Mucosa of rectum (tissue), 2 donors: ENCODE results near the gene FIBIN.
"Not testable (repeated sequence)": the region's sequence is repeated elsewhere in the genome, so short reads cannot be mapped to it uniquely, and the experiment has no call there.

Experiments used
- H3K27ac ChIP-seq, 2 donors: one replicate each; pipeline ENCODE4 v1.7.0; 2013; ENCODE audit warnings: inconsistent platforms in 2 of 2, low read depth in 2 of 2, low read length in 2 of 2
- H3K27me3 ChIP-seq, 2 donors: one replicate each; pipeline ENCODE4 v1.7.0; 2013; ENCODE audit warnings: low read length in 2 of 2; ENCODE audit not compliant: control insufficient read depth in 2 of 2, insufficient read depth in 2 of 2
- H3K36me3 ChIP-seq, 2 donors: one replicate each; pipeline ENCODE4 v1.7.0; 2013; ENCODE audit warnings: low read length in 2 of 2; ENCODE audit not compliant: control insufficient read depth in 2 of 2, insufficient read depth in 2 of 2
- H3K4me1 ChIP-seq, 2 donors: one replicate each; pipeline ENCODE4 v1.7.0; 2013; ENCODE audit warnings: low read length in 2 of 2, mild to moderate bottlenecking in 1 of 2; ENCODE audit not compliant: control insufficient read depth in 2 of 2, insufficient read depth in 2 of 2
- H3K4me3 ChIP-seq, 2 donors: one replicate each; pipeline ENCODE4 v1.7.0; 2013; ENCODE audit warnings: low read length in 2 of 2
- H3K9ac ChIP-seq, 2 donors: one replicate each; pipeline ENCODE4 v1.7.0; 2013; ENCODE audit warnings: low read length in 2 of 2, low read depth in 1 of 2, mild to moderate bottlenecking in 1 of 2
- H3K9me3 ChIP-seq, 2 donors: one replicate each; pipeline ENCODE4 v1.7.0; 2013; ENCODE audit warnings: low read length in 2 of 2; ENCODE audit not compliant: control insufficient read depth in 2 of 2
- donor health status: healthy.
- donor health status: Normal muscosa, but diverticular disease.

Gene FIBIN

GRCh38 chr11:26953770-26954392 lies 40.0 kb upstream of the FIBIN start:
- Histone ChIP-seq H3K9ac (no peak overlapping the region), H3K4me3 (no peak overlapping the region), H3K9me3 (no peaks in the 10 kb centered on the region), H3K27me3 (no peaks in the 10 kb centered on the region), H3K27ac (no peak overlapping the region), H3K36me3 (no peaks in the 10 kb centered on the region), H3K4me1 (no peaks in the 10 kb centered on the region)

- H3K4me3 ChIP-seq: no peak overlapping the region
- no peaks in the 10 kb centered on the region for H3K27me3 ChIP-seq
- no peak overlapping the region for H3K9ac ChIP-seq
- H3K27ac ChIP-seq: no peak overlapping the region
- H3K9me3 ChIP-seq: no peaks in the 10 kb centered on the region
- H3K36me3 ChIP-seq: no peaks in the 10 kb centered on the region
- H3K4me1 ChIP-seq: no peaks in the 10 kb centered on the region
These were observed 35.8 kb upstream of the FIBIN start for GRCh38 chr11:26958005-26958701.

- Histone ChIP-seq H3K9ac (no peak overlapping the region), H3K4me1 (no peaks in the 10 kb centered on the region), H3K27me3 (no peaks in the 10 kb centered on the region), H3K36me3 (no peaks in the 10 kb centered on the region), H3K9me3 (no peaks in the 10 kb centered on the region), H3K27ac (no peak overlapping the region), H3K4me3 (no peak overlapping the region)
These were observed 35.2 kb upstream of the FIBIN start for GRCh38 chr11:26958702-26959049.

GRCh38 chr11:26960281-26960680 lies 33.6 kb upstream of the FIBIN start:
- Histone ChIP-seq H3K4me3 (no peak overlapping the region), H3K27ac (no peak overlapping the region), H3K9ac (no peak overlapping the region), H3K27me3 (no peaks in the 10 kb centered on the region), H3K4me1 (no peaks in the 10 kb centered on the region), H3K9me3 (no peaks in the 10 kb centered on the region), H3K36me3 (no peaks in the 10 kb centered on the region)

- Histone ChIP-seq H3K9ac (no peak overlapping the region), H3K27ac (no peak overlapping the region), H3K27me3 (no peaks in the 10 kb centered on the region), H3K36me3 (no peaks in the 10 kb centered on the region), H3K4me3 (no peak overlapping the region), H3K4me1 (no peaks in the 10 kb centered on the region), H3K9me3 (no peaks in the 10 kb centered on the region)
These were observed 30.1 kb upstream of the FIBIN start for GRCh38 chr11:26963764-26964163.

- Histone ChIP-seq H3K4me1 (no peaks in the 10 kb centered on the region), H3K36me3 (no peaks in the 10 kb centered on the region), H3K9me3 (no peaks in the 10 kb centered on the region), H3K9ac (no peak overlapping the region), H3K27ac (no peak overlapping the region), H3K27me3 (no peaks in the 10 kb centered on the region), H3K4me3 (no peak overlapping the region)
These were observed 29.6 kb upstream of the FIBIN start for GRCh38 chr11:26964339-26964738.

GRCh38 chr11:26964847-26965485 lies 28.9 kb upstream of the FIBIN start:
- H3K4me1 ChIP-seq, H3K9ac ChIP-seq, H3K4me3 ChIP-seq, H3K27ac ChIP-seq, H3K9me3 ChIP-seq, H3K27me3 ChIP-seq, H3K36me3 ChIP-seq: not testable (repeated sequence)

- no peaks in the 10 kb centered on the region for H3K27me3 ChIP-seq
- H3K9ac ChIP-seq: no peak overlapping the region
- H3K4me3 ChIP-seq: no peak overlapping the region
- H3K4me1 ChIP-seq: no peaks in the 10 kb centered on the region
- H3K27ac ChIP-seq: no peak overlapping the region
- no peaks in the 10 kb centered on the region for H3K9me3 ChIP-seq
- H3K36me3 ChIP-seq: no peaks in the 10 kb centered on the region
These were observed 22.0 kb upstream of the FIBIN start for GRCh38 chr11:26971961-26972360.

- Histone ChIP-seq H3K4me1 (no peaks in the 10 kb centered on the region), H3K27ac (no peak overlapping the region), H3K27me3 (no peaks in the 10 kb centered on the region)
These were observed 19.7 kb upstream of the FIBIN start for GRCh38 chr11:26974069-26974783.

GRCh38 chr11:26974996-26975395 lies 18.9 kb upstream of the FIBIN start:
- H3K4me3 ChIP-seq: no peak overlapping the region
- H3K27ac ChIP-seq: no peak overlapping the region
- no peaks in the 10 kb centered on the region for H3K4me1 ChIP-seq
- no peaks in the 10 kb centered on the region for H3K36me3 ChIP-seq
- no peaks in the 10 kb centered on the region for H3K9me3 ChIP-seq
- no peaks in the 10 kb centered on the region for H3K27me3 ChIP-seq
- H3K9ac ChIP-seq: no peak overlapping the region

More at GRCh38 chr11:26974069-26974783, 19.7 kb upstream of the FIBIN start:
- Histone ChIP-seq H3K36me3 (no peaks in the 10 kb centered on the region), H3K4me3 (no peak overlapping the region), H3K9ac (no peak overlapping the region), H3K9me3 (no peaks in the 10 kb centered on the region)
